Nephron (organoid): ENCODE data around the gene CDCA4.

ENCODE experiments used
- H3K27ac Mint-ChIP-seq, 3 experiments: 2 replicates each; pipeline ENCODE4 v1.8.0; 2020; ENCODE audit warnings: mixed read lengths in 3 of 3, mild to moderate bottlenecking in 2 of 3, moderate library complexity in 1 of 3
- H3K27me3 Mint-ChIP-seq: 2 replicates; pipeline ENCODE4 v1.8.0; 2021; ENCODE audit warnings: low read depth, mild to moderate bottlenecking, moderate library complexity, mixed read lengths
- H3K36me3 Mint-ChIP-seq: 2 replicates; pipeline ENCODE4 v1.8.0; 2020; ENCODE audit warnings: low read depth, mixed read lengths
- H3K4me1 Mint-ChIP-seq: 2 replicates; pipeline ENCODE4 v1.8.0; 2020; ENCODE audit warnings: mixed read lengths
- H3K4me3 Mint-ChIP-seq, 3 experiments: 2 replicates each; pipeline ENCODE4 v1.8.0; 2020; ENCODE audit warnings: mild to moderate bottlenecking in 3 of 3, mixed read lengths in 3 of 3, moderate library complexity in 2 of 3
- H3K9me3 Mint-ChIP-seq: 2 replicates; pipeline ENCODE4 v1.8.0; 2020; ENCODE audit warnings: mixed read lengths
- CTCF ChIP-seq, 3 experiments: fragments of 200-600 bp; sonication (generic); IDR thresholded peaks; one replicate each; pipeline ENCODE4 v1.5.0; 2021; ENCODE audit warnings: antibody characterized with exemption in 3 of 3; ENCODE audit not compliant: unreplicated experiment in 3 of 3

Gene CDCA4

GRCh38 chr14:105020815-105021655, at the start of gene CDCA4:
CDCA4 (minus strand) TSS chr14:105021083; CDS start chr14:105011929, 9,154 bp downstream.
- Mint-ChIP-seq H3K27me3 (no peaks in the 10 kb centered on the region), H3K4me3 (peak within 1 kb of the TSS; percentile 92 to 96 (median 96)), H3K36me3 (no peaks in the 10 kb centered on the region), H3K9me3 (no peaks in the 10 kb centered on the region), H3K27ac (peak within 1 kb of the TSS; percentile 96 to 98 (median 97)), H3K4me1 (peaks cover 42% of the 10 kb centered on the region)
- TF ChIP-seq CTCF (IDR thresholded peaks at IDR 0.05; ENCODE audit: unreplicated experiment in 3 of 3) = peak in 1 of 3 experiments; percentile 31

- TF ChIP-seq CTCF (IDR thresholded peaks at IDR 0.05; ENCODE audit: unreplicated experiment in 3 of 3) = no peak
- peaks cover 32% of the 10 kb centered on the region for H3K27me3 Mint-ChIP-seq
- H3K27ac Mint-ChIP-seq = peak overlapping the region in 1 of 3 experiments; percentile 58
- H3K36me3 Mint-ChIP-seq = no peaks in the 10 kb centered on the region
- H3K4me1 Mint-ChIP-seq = no peaks in the 10 kb centered on the region
- H3K9me3 Mint-ChIP-seq = no peaks in the 10 kb centered on the region
- no peak overlapping the region for H3K4me3 Mint-ChIP-seq
These were observed 49.2 kb upstream of the CDCA4 start for GRCh38 chr14:105069871-105070759.

- Mint-ChIP-seq H3K27me3 (peaks cover 38% of the 10 kb centered on the region), H3K4me1 (no peaks in the 10 kb centered on the region), H3K36me3 (no peaks in the 10 kb centered on the region), H3K4me3 (no peak overlapping the region), H3K27ac (peak overlapping the region in 1 of 3 experiments; percentile 58), H3K9me3 (no peaks in the 10 kb centered on the region)
- no peak for TF ChIP-seq CTCF (IDR thresholded peaks at IDR 0.05; ENCODE audit: unreplicated experiment in 3 of 3)
These were observed 48.6 kb upstream of the CDCA4 start for GRCh38 chr14:105069522-105069870.

- no peaks in the 10 kb centered on the region for H3K4me1 Mint-ChIP-seq
- peaks cover 34% of the 10 kb centered on the region for H3K27me3 Mint-ChIP-seq
- no peaks in the 10 kb centered on the region for H3K9me3 Mint-ChIP-seq
- H3K27ac Mint-ChIP-seq = peak overlapping the region in 1 of 3 experiments; percentile 67
- H3K36me3 Mint-ChIP-seq = no peaks in the 10 kb centered on the region
- no peak for TF ChIP-seq CTCF (IDR thresholded peaks at IDR 0.05; ENCODE audit: unreplicated experiment in 3 of 3)
- no peak overlapping the region for H3K4me3 Mint-ChIP-seq
These were observed 47.9 kb upstream of the CDCA4 start for GRCh38 chr14:105068818-105069217.

- Mint-ChIP-seq H3K36me3 (no peaks in the 10 kb centered on the region), H3K4me1 (no peaks in the 10 kb centered on the region), H3K27me3 (peaks cover 30% of the 10 kb centered on the region), H3K4me3 (no peak overlapping the region), H3K9me3 (no peaks in the 10 kb centered on the region), H3K27ac (no peak overlapping the region)
- no peak for TF ChIP-seq CTCF (IDR thresholded peaks at IDR 0.05; ENCODE audit: unreplicated experiment in 3 of 3)
These were observed 47.1 kb upstream of the CDCA4 start for GRCh38 chr14:105067969-105068301.
